ENCODE measurements around the gene DAD1. TPM values are rescaled to one million over a fixed set of nuclear protein-coding genes. Genes with fewer than 3 reads are reported as not detected.

DAD1 gene
- total RNA-seq, 1 donor from 2014 or later = 186 TPM

GRCh38 chr14:22521449-22522239 is 67.4 kb downstream of the DAD1 start:
- Histone ChIP-seq H3K36me3 (no peaks in the 10 kb centered on the region), H3K9me3 (no peaks in the 10 kb centered on the region), H3K27ac (peak overlapping the region; percentile 17 to 40), H3K27me3 (no peaks in the 10 kb centered on the region), H3K4me1 (peaks cover 0 to 12% of the 10 kb centered on the region in 2 donors), H3K4me3 (no peak overlapping the region)
- intact Hi-C loops (cut with DNase I) = no loop called here
- no peak for DNase-seq (ENCODE audit: low spot score in 2 of 2)
- TF ChIP-seq CTCF (IDR thresholded peaks at IDR 0.05) = no peak

- H3K27ac ChIP-seq = peak overlapping the region in 1 of 2 donors; percentile 40
- intact Hi-C loops (cut with DNase I) = no loop called here
- no peak overlapping the region for H3K4me3 ChIP-seq
- no peaks in the 10 kb centered on the region for H3K9me3 ChIP-seq
- TF ChIP-seq CTCF (IDR thresholded peaks at IDR 0.05) = no peak
- no peaks in the 10 kb centered on the region for H3K36me3 ChIP-seq
- DNase-seq (ENCODE audit: low spot score in 2 of 2) = no peak
- no peaks in the 10 kb centered on the region for H3K27me3 ChIP-seq
- peaks cover 0 to 14% of the 10 kb centered on the region in 2 donors for H3K4me1 ChIP-seq
These were observed 68.2 kb downstream of the DAD1 start for GRCh38 chr14:22520796-22521195.

- H3K4me1 ChIP-seq = peaks cover 2 to 19% of the 10 kb centered on the region in 2 donors
- no peaks in the 10 kb centered on the region for H3K36me3 ChIP-seq
- no peaks in the 10 kb centered on the region for H3K9me3 ChIP-seq
- TF ChIP-seq CTCF (IDR thresholded peaks at IDR 0.05) = no peak
- intact Hi-C loops (cut with DNase I) = no loop called here
- DNase-seq (ENCODE audit: low spot score in 2 of 2) = peak in 1 of 2 donors; percentile 24
- no peak overlapping the region for H3K4me3 ChIP-seq
- no peaks in the 10 kb centered on the region for H3K27me3 ChIP-seq
- peak overlapping the region in 1 of 2 donors; percentile 40 for H3K27ac ChIP-seq
These were observed 68.9 kb downstream of the DAD1 start for GRCh38 chr14:22519877-22520685.

GRCh38 chr14:22518073-22518472 is 71.0 kb downstream of the DAD1 start:
- H3K4me1 ChIP-seq = peaks cover 5 to 32% of the 10 kb centered on the region in 2 donors
- no peak for DNase-seq (ENCODE audit: low spot score in 2 of 2)
- intact Hi-C loops (cut with DNase I) = no loop called here
- no peak overlapping the region for H3K4me3 ChIP-seq
- no peak overlapping the region for H3K27ac ChIP-seq
- no peaks in the 10 kb centered on the region for H3K36me3 ChIP-seq
- TF ChIP-seq CTCF (IDR thresholded peaks at IDR 0.05) = no peak
- no peaks in the 10 kb centered on the region for H3K27me3 ChIP-seq
- no peaks in the 10 kb centered on the region for H3K9me3 ChIP-seq

- Histone ChIP-seq H3K9me3 (no peaks in the 10 kb centered on the region), H3K4me1 (peaks cover 10 to 35% of the 10 kb centered on the region in 2 donors), H3K36me3 (no peaks in the 10 kb centered on the region), H3K27me3 (no peaks in the 10 kb centered on the region), H3K27ac (no peak overlapping the region), H3K4me3 (no peak overlapping the region)
- no peak for DNase-seq (ENCODE audit: low spot score in 2 of 2)
- no peak for TF ChIP-seq CTCF (IDR thresholded peaks at IDR 0.05)
- intact Hi-C loops (cut with DNase I) = no loop called here
These were observed 71.8 kb downstream of the DAD1 start for GRCh38 chr14:22517117-22517720.

Measured in ascending aorta (tissue), 2 donors.